GM19324 (cell line): ENCODE data around the gene OR4D1.

Experiments
- ATAC-seq: cut with Tn5 transposase; IDR thresholded peaks from one replicate; pipeline ENCODE4 v1.9.1; 2021; ENCODE audit warnings: mild to moderate bottlenecking, moderate library complexity; ENCODE audit not compliant: unreplicated experiment, low FRiP score

OR4D1 gene

DNA sequence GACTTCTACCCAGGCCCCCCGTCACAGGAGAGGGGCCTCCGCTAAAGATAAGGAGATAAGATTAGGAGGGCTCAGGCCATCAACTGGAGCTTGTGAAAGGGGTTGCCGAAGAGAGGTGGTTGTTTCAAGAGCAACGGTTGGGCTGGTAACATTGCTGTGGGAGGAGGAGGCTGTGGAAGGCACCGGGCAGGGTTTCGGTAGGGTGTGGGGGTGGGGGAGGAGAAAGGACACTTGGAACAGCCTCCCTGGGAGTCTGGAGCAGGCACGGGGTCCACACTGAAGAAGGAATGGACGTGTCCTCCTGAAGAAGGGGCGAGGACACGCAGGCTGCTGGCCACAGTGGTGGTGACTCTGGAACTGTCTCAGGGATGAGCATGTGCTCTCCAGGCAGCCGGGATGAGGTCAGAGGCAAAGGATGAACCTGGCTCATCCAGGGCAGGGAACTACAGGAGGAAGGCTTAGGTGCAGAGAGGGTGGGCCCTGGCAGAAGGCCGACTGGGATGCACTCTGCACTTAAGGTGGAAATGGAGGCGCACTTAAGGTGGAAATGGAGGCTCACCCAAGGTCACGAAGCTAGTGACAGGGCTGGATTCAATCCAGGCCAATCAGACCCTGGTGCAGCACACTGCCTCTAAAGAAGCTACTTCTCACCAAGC is 43.2 kb downstream of the OR4D1 start:
- no peak for ATAC-seq

DNA sequence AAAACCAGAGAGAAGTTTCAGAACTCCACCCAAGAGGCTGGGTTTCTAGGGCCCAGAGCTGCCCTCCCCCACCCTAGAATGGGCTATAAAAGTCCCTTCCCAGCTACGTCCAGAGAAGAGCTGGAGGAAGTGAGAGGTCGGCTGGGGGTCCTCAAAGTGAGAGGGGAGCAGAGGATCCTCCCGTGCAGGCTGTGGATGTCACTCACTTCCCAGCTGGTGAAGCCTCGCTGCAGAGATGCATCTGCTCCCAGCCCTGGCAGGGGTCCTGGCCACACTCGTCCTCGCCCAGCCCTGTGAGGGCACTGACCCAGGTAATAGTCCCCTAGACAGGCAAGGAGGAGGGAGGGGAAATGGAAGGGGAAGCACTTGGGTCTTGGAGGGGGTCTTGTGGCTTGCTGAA is 44.4 kb downstream of the OR4D1 start, which contains the start of gene EPX:
Gene EPX (plus strand): TSS at position 115 of the 400 bp plus-strand sequence. CDS start 121 bp downstream, at position 236.
- no peak for ATAC-seq

DNA sequence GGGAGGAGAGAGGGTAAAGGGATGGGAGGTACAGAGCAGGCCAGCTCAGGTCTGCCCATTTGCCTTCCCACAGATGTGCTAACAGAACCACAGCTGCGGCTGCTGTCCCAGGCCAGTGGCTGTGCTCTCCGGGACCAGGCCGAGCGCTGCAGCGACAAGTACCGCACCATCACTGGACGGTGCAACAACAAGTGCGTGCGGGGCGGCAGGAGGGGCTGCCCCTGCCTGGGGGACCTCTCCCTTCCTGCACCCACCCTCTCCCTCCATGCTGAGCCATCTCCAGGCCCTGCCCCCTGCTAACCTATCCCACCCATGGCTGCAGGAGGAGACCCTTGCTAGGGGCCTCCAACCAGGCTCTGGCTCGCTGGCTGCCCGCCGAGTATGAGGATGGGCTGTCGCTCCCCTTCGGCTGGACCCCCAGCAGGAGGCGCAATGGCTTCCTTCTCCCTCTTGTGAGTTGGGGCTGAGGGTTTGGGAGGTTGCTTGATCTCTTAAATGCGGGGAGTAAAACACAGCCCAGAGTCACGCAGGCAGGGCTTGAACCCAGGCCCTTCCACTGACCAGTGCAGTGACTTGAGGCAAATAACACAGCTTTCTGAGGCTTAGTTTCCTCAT is 45.6 kb downstream of the OR4D1 start:
- ATAC-seq = no peak

DNA sequence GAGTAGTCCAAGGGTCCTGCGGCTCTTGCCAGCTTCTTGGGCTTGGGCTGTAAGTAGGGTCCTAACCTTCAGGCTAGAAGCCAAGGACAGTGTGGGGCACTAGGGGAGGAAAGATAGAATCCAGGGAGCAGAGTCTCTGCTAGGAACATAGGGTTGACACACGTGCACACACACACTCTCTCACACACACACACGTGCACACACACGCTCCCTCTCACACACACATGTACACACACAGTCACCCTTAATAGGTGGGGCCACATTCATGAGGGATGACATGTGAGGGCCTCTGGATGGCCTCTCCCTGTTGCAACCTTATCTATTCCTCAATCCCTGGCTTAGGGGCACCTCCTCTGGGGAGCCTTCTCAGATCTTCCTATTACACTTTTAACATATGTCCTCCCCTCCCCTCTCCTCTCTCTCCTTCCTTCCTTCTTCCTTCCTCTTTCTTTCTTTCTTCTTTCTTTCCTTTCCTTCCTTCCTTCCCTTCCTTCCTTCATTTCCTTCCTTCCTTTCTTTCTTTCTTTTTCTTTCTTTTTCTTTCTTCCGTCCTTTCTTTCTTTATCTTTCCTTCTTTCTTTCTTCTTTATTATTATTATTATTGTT is 47.4 kb downstream of the OR4D1 start:
- no peak for ATAC-seq

DNA sequence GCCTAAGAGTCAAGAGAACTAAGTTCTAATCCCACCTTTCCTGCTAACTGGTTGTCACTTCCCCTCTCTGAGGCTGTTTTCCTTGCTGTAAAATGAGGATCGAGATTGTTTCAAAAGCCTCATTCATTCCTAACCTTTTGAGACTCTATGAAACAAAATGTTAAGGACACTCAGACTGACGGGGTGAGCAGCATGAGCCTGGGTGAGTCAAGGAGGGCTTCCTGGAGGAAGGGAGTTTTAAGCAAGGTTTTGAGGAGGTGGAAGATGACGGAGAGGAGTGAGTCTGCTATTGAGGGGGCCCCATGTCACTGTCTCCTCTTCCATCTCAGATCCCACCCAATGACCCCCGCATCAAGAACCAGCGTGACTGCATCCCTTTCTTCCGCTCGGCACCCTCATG is 48.4 kb downstream of the OR4D1 start:
- ATAC-seq = no peak

DNA sequence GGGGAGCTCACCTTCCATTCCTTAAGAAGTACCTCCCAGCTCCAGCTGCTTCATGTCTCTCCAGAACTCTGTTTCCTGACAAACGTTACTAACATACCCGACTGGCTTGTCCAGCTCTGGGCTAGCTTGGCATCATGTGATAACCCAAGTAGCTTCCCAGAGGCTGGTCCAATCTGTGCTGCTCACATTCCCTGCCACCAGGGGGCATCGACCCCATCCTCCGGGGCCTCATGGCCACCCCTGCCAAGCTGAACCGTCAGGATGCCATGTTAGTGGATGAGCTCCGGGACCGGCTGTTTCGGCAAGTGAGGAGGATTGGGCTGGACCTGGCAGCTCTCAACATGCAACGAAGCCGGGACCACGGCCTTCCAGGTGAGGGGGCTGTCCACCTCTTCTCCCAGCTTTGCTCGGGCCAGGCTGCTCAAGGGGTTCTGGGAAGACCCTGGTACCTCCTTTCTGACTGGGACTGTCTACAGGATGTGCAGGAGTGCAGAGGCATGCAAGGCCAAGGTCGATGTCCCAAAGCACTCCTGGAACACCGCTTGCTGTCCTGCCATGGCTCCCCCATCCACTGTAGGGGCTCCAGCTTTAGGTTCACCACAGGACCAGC is 51.9 kb downstream of the OR4D1 start:
- ATAC-seq = no peak

DNA sequence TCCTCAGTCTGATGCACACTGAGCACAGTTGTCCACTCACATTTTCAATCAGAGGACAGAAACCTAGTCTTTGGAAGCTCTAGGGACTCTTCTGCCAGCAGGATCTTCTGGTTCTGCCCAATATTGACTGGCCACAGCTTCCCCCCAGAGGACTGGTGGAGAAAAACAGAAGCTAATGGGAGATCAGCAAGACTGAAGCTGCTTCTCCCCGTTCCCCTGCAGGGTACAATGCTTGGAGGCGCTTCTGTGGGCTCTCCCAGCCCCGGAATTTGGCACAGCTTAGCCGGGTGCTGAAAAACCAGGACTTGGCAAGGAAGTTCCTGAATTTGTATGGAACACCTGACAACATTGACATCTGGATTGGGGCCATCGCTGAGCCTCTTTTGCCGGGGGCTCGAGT is 54.7 kb downstream of the OR4D1 start:
- no peak for ATAC-seq

DNA sequence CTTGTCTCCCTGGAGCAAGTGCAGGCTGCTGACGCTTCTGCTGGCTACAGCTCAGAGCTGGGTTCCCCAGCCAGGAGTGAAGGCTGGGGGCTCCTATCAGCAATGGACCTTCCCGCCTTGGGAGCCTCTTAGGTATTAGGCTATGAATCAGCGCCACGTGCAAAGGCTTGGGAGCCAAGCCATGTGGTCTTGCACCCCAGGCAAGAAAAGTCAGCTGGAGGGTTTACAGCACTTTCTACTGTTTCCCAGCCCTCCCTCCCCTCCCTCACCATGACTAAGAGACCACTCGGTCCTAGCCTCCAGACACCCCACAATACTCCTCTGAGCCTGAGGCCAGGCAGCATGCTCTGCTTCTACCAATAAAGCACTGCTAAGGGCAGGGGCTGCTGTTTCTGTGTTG is 56.6 kb downstream of the OR4D1 start:
- no peak for ATAC-seq

DNA sequence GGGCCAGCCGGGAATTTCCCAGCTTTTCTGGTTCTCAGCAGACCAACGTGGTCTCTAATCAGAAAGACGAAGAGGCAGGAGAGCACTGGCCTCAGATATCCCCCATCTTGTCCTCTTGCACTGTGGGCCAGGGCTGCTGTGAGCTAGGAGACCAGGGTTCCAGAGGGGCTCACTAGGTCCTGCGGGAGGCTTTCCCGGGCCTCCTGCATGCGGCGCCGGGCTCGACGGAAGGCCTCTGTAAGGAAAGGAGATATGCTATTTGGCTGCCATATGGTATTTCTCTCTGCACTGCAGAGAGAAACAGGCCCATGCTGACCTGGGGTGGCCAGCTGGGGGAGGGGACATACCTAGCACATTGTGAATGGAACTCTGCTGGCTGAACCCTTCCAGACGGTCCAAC is 57.8 kb downstream of the OR4D1 start:
- ATAC-seq = no peak

DNA sequence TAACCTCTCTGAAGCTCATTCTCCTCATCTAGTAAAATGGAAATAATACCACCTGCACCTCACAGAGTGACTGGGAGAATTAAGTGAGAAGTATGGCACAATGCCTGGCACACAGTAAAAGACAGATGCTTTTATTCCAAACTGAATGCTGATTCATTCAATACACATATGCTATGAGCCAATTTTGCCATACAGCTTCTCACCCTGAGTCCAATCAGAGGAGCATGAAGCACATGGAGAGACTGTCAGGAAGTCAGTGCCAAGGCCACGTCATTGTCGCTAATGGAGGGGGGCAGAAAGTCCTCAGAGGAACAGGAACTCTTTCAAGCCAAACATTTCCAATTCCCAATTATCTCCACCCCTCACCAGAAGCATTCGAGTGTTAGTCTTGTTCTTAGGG is 59.3 kb downstream of the OR4D1 start:
- no peak for ATAC-seq

DNA sequence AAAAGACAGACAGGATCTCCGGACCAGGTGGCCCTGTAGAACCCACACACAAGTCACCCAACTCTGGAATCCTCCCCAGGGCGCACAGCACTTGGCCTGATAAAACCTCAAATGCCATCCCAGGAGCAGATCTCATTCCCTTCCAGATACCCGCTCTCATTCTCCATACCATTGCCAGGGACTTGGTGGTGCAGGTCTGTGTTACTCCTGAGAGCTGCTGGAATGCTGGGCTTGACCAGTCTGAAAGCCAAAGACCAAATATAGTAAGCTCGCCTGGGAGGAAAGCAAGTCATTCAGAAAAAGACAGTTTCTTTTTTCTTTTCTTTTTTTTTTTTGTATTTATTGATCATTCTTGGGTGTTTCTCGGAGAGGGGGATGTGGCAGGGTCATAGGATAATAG is 60.2 kb downstream of the OR4D1 start:
- no peak for ATAC-seq
